GM18519 (cell line): ENCODE data around the gene TMEM170A.
A peak's percentile ranks its signal among the peaks of the same experiment; 100 is the strongest.

Source experiments
- ATAC-seq: cut with Tn5 transposase; IDR thresholded peaks from one replicate; pipeline ENCODE4 v1.9.1; 2021; ENCODE audit warnings: mild to moderate bottlenecking, moderate library complexity; ENCODE audit not compliant: unreplicated experiment, low FRiP score

TMEM170A gene

GRCh38 chr16:75482434-75483205 is 18.1 kb upstream of the TMEM170A start:
- ATAC-seq, result no peak

- no peak for ATAC-seq
Observed at GRCh38 chr16:75481475-75481874, 17.0 kb upstream of the TMEM170A start.

- ATAC-seq, result no peak
Observed at GRCh38 chr16:75479421-75479990, 15.0 kb upstream of the TMEM170A start.

- no peak for ATAC-seq
Observed at GRCh38 chr16:75478480-75479345, 14.2 kb upstream of the TMEM170A start.

- no peak for ATAC-seq
Observed at GRCh38 chr16:75477680-75478473, 13.4 kb upstream of the TMEM170A start.

- no peak for ATAC-seq
Observed at GRCh38 chr16:75476817-75477216, 12.3 kb upstream of the TMEM170A start.

GRCh38 chr16:75475420-75475847 is 10.9 kb upstream of the TMEM170A start:
- ATAC-seq, result no peak

GRCh38 chr16:75472908-75473877 is 8.7 kb upstream of the TMEM170A start:
- no peak for ATAC-seq

- peak; percentile 75 for ATAC-seq
Observed at GRCh38 chr16:75471723-75472633, 7.5 kb upstream of the TMEM170A start.

- no peak for ATAC-seq
Observed at GRCh38 chr16:75466760-75467159, 2.3 kb upstream of the TMEM170A start.

- peak; percentile 4 for ATAC-seq
Observed at GRCh38 chr16:75463389-75464121, 934 bp downstream of the TMEM170A start.

GRCh38 chr16:75462806-75463205 is 1.7 kb downstream of the TMEM170A start:
- ATAC-seq, result peak; percentile 29

- ATAC-seq, result no peak
Observed at GRCh38 chr16:75461575-75461974, 2.9 kb downstream of the TMEM170A start.

- ATAC-seq, result no peak
Observed at GRCh38 chr16:75460446-75460845, 4.0 kb downstream of the TMEM170A start.

GRCh38 chr16:75459691-75460090 is 4.8 kb downstream of the TMEM170A start:
- ATAC-seq, result no peak

- no peak for ATAC-seq
Observed at GRCh38 chr16:75458439-75458838, 6.0 kb downstream of the TMEM170A start.

GRCh38 chr16:75458029-75458428 is 6.5 kb downstream of the TMEM170A start:
- ATAC-seq, result no peak
